ENCODE measurements around the gene DERL2.

DERL2 gene

DNA sequence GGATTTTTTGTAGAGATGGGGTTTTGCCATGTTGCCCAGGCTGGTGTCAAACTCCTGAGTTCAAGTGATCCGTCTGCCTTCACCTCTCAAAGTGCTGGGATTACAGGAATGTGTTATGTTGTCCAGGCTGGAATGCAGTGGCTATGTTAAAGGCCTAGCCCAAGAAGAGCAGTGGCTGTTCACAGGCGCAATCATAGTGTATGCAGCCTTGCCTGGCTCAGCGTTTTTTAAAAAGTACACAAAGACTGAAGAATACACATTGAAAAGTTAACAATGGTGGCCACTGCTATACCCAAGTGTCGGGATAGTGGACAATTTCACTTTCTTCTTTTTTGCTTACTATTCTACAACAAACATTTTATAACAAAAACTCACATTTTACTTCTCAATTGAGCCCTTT, 7.0 kb downstream of the DERL2 start:
- Histone ChIP-seq H3K4me1 (ENCODE audit: low read length) (no peaks in the 10 kb centered on the region), H3K27ac (ENCODE audit: low read length) (no peak overlapping the region), H4K20me1 (ENCODE audit: insufficient read depth, low read length) (no peaks in the 10 kb centered on the region), H2AFZ (ENCODE audit: low read length) (no peak overlapping the region), H3K27me3 (replicated peaks; ENCODE audit: insufficient read depth, low read length) (no peaks in the 10 kb centered on the region), H3K4me2 (ENCODE audit: low read depth, low read length) (no peak overlapping the region), H3K79me2 (ENCODE audit: low read length) (peaks cover 42% of the 10 kb centered on the region), H3K9me3 (replicated peaks; ENCODE audit: insufficient read depth, low read length) (no peaks in the 10 kb centered on the region), H3F3A (ENCODE audit: insufficient read depth, low read length) (no peaks in the 10 kb centered on the region), H3K9ac (ENCODE audit: low read length) (no peak overlapping the region), H3K9me2 (replicated peaks; ENCODE audit: insufficient read depth, low read length) (no peaks in the 10 kb centered on the region), H3K36me3 (replicated peaks; ENCODE audit: insufficient read depth, low read length) (peaks cover 8% of the 10 kb centered on the region), H3K4me3 (ENCODE audit: low read length) (no peak overlapping the region)
- DNase-seq = no peak
- TF ChIP-seq EZH2phosphoT487 (IDR thresholded peaks at IDR 0.05; ENCODE audit: low read length) (no peak), EZH2 (optimal IDR thresholded peaks at IDR 0.05; ENCODE audit: low read depth, low read length) (no peak)
- TF ChIP-seq, protein P1, sequence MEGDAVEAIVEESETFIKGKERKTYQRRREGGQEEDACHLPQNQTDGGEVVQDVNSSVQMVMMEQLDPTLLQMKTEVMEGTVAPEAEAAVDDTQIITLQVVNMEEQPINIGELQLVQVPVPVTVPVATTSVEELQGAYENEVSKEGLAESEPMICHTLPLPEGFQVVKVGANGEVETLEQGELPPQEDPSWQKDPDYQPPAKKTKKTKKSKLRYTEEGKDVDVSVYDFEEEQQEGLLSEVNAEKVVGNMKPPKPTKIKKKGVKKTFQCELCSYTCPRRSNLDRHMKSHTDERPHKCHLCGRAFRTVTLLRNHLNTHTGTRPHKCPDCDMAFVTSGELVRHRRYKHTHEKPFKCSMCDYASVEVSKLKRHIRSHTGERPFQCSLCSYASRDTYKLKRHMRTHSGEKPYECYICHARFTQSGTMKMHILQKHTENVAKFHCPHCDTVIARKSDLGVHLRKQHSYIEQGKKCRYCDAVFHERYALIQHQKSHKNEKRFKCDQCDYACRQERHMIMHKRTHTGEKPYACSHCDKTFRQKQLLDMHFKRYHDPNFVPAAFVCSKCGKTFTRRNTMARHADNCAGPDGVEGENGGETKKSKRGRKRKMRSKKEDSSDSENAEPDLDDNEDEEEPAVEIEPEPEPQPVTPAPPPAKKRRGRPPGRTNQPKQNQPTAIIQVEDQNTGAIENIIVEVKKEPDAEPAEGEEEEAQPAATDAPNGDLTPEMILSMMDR (IDR thresholded peaks at IDR 0.05; ENCODE audit: low read length) = no peak

DNA sequence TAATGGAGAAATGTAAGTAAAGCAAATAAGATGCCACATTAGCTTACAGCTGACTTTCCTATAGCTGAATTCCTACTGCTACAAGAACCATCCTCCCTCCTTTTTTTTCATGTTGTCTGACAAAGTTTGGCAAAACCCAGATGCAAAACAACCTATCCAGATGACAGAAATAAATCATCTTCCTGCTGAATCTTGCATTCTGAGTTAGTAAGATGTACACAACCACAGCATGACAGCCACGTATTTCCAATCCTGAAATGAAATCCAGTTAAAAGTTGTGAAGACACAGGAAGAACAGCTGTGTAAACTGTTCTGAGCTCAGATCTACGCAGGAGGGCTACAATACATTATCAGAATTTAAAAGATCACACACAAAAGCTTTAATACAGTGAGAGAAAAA, 12.1 kb downstream of the DERL2 start:
- Histone ChIP-seq H3K27ac (ENCODE audit: low read length) (no peak overlapping the region), H3K36me3 (replicated peaks; ENCODE audit: insufficient read depth, low read length) (peaks cover 3% of the 10 kb centered on the region; the same call in 1 of the 2 replicates), H3K79me2 (ENCODE audit: low read length) (0 out of 2 replicates have a peak, but pooled peaks cover 9% of the 10 kb centered on the region), H2AFZ (ENCODE audit: low read length) (no peak overlapping the region), H3F3A (ENCODE audit: insufficient read depth, low read length) (peaks cover 7% of the 10 kb centered on the region; the same call in 1 of the 2 replicates), H3K4me1 (ENCODE audit: low read length) (no peaks in the 10 kb centered on the region), H3K4me2 (ENCODE audit: low read depth, low read length) (no peak overlapping the region), H3K4me3 (ENCODE audit: low read length) (no peak overlapping the region), H3K27me3 (replicated peaks; ENCODE audit: insufficient read depth, low read length) (no peaks in the 10 kb centered on the region), H3K9me2 (replicated peaks; ENCODE audit: insufficient read depth, low read length) (no peaks in the 10 kb centered on the region), H3K9ac (ENCODE audit: low read length) (no peak overlapping the region), H3K9me3 (replicated peaks; ENCODE audit: insufficient read depth, low read length) (no peaks in the 10 kb centered on the region), H4K20me1 (ENCODE audit: insufficient read depth, low read length) (no peaks in the 10 kb centered on the region)
- TF ChIP-seq, protein P1 (IDR thresholded peaks at IDR 0.05; ENCODE audit: low read length) = no peak
- TF ChIP-seq EZH2phosphoT487 (IDR thresholded peaks at IDR 0.05; ENCODE audit: low read length) (no peak), EZH2 (optimal IDR thresholded peaks at IDR 0.05; ENCODE audit: low read depth, low read length) (no peak)
- DNase-seq = no peak

DNA sequence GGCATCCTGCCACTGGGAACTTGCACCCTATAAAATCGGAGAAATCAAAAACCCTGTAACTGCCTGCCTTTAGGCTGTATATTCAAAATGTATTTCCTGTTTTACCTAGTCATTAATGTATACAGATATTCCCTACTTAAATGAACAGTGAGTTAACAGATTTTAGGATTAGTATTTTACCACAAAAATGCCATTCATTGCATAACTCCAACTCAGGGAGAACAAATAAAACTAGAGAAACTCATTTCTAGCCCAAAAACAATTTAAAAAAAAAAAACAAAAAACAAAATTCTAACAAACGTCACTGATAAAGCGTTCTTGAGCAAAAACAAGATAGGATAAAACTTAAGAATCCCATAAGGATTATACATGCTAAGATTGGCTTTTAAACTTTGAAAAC, 13.5 kb downstream of the DERL2 start:
- Histone ChIP-seq H3K4me2 (ENCODE audit: low read depth, low read length) (no peak overlapping the region), H3K9ac (ENCODE audit: low read length) (no peak overlapping the region), H3F3A (ENCODE audit: insufficient read depth, low read length) (peaks cover 7% of the 10 kb centered on the region; the same call in 1 of the 2 replicates), H3K27me3 (replicated peaks; ENCODE audit: insufficient read depth, low read length) (no peaks in the 10 kb centered on the region), H3K27ac (ENCODE audit: low read length) (no peak overlapping the region), H2AFZ (ENCODE audit: low read length) (no peak overlapping the region), H3K9me2 (replicated peaks; ENCODE audit: insufficient read depth, low read length) (no peaks in the 10 kb centered on the region), H3K79me2 (ENCODE audit: low read length) (peaks cover 20% of the 10 kb centered on the region), H3K36me3 (replicated peaks; ENCODE audit: insufficient read depth, low read length) (peaks cover 3% of the 10 kb centered on the region; the same call in 1 of the 2 replicates), H3K4me1 (ENCODE audit: low read length) (no peaks in the 10 kb centered on the region), H3K4me3 (ENCODE audit: low read length) (no peak overlapping the region), H3K9me3 (replicated peaks; ENCODE audit: insufficient read depth, low read length) (no peaks in the 10 kb centered on the region), H4K20me1 (ENCODE audit: insufficient read depth, low read length) (no peaks in the 10 kb centered on the region)
- DNase-seq = no peak
- TF ChIP-seq EZH2phosphoT487 (IDR thresholded peaks at IDR 0.05; ENCODE audit: low read length) = no peak
- TF ChIP-seq, protein P1 (IDR thresholded peaks at IDR 0.05; ENCODE audit: low read length) = no peak
- TF ChIP-seq EZH2 (optimal IDR thresholded peaks at IDR 0.05; ENCODE audit: low read depth, low read length) = no peak
